ENCODE data around the gene RAMP3.

DNA sequence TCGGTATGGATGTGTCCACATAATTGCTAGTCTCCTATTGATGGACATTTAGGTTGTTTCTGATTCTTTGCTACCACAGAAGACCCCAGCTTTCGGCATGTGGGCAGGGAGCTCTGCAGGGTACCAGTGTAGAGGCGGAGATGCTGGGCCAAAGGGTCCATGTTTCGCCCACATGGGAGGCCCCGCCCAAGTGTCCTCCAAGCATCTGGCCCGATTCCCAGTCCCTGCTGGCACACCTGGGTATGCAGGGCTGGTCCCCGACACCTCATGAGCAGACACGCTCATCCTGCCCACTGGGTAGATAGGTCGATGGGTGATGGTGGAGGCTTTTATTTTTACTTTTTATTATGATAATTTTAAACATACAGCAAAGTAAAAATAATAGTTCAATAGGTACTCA lies 26.7 kb upstream of the RAMP3 start:
- TF ChIP-seq, protein P1, sequence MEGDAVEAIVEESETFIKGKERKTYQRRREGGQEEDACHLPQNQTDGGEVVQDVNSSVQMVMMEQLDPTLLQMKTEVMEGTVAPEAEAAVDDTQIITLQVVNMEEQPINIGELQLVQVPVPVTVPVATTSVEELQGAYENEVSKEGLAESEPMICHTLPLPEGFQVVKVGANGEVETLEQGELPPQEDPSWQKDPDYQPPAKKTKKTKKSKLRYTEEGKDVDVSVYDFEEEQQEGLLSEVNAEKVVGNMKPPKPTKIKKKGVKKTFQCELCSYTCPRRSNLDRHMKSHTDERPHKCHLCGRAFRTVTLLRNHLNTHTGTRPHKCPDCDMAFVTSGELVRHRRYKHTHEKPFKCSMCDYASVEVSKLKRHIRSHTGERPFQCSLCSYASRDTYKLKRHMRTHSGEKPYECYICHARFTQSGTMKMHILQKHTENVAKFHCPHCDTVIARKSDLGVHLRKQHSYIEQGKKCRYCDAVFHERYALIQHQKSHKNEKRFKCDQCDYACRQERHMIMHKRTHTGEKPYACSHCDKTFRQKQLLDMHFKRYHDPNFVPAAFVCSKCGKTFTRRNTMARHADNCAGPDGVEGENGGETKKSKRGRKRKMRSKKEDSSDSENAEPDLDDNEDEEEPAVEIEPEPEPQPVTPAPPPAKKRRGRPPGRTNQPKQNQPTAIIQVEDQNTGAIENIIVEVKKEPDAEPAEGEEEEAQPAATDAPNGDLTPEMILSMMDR (IDR thresholded peaks at IDR 0.05): no peak
- TF ChIP-seq CBX8 (IDR thresholded peaks at IDR 0.05) (no peak), RAD21 (conservative IDR thresholded peaks at IDR 0.05 in 1 of 2, IDR thresholded peaks at IDR 0.05 in 1 of 2) (no peak)
- TF ChIP-seq, protein P2, sequence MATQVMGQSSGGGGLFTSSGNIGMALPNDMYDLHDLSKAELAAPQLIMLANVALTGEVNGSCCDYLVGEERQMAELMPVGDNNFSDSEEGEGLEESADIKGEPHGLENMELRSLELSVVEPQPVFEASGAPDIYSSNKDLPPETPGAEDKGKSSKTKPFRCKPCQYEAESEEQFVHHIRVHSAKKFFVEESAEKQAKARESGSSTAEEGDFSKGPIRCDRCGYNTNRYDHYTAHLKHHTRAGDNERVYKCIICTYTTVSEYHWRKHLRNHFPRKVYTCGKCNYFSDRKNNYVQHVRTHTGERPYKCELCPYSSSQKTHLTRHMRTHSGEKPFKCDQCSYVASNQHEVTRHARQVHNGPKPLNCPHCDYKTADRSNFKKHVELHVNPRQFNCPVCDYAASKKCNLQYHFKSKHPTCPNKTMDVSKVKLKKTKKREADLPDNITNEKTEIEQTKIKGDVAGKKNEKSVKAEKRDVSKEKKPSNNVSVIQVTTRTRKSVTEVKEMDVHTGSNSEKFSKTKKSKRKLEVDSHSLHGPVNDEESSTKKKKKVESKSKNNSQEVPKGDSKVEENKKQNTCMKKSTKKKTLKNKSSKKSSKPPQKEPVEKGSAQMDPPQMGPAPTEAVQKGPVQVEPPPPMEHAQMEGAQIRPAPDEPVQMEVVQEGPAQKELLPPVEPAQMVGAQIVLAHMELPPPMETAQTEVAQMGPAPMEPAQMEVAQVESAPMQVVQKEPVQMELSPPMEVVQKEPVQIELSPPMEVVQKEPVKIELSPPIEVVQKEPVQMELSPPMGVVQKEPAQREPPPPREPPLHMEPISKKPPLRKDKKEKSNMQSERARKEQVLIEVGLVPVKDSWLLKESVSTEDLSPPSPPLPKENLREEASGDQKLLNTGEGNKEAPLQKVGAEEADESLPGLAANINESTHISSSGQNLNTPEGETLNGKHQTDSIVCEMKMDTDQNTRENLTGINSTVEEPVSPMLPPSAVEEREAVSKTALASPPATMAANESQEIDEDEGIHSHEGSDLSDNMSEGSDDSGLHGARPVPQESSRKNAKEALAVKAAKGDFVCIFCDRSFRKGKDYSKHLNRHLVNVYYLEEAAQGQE (IDR thresholded peaks at IDR 0.05): no peak

Measured in A549 (cell line).